Stimulated activated CD8-positive, alpha-beta memory T cell treated with anti-CD3 and anti-CD28 coated beads, Interleukin-15, amount 100 ng/mL, for 4 hours (primary cell): Measurements from ENCODE around the gene SLC2A5.
"Not testable (repeated sequence)": the region's sequence is repeated elsewhere in the genome, so short reads cannot be mapped to it uniquely, and the experiment has no call there.

Experiments
- DNase-seq, 2 donors: peaks; one replicate each; pipeline ENCODE4 v3.0.0-alpha.2; 2020; ENCODE audit warnings: low read depth in 2 of 2

SLC2A5 gene

GRCh38 chr1:9035226-9035625 is 34.2 kb downstream of the SLC2A5 start:
- DNase-seq: no peak

- no peak for DNase-seq
Measured at GRCh38 chr1:9033363-9033762, 36.1 kb downstream of the SLC2A5 start.

DNA sequence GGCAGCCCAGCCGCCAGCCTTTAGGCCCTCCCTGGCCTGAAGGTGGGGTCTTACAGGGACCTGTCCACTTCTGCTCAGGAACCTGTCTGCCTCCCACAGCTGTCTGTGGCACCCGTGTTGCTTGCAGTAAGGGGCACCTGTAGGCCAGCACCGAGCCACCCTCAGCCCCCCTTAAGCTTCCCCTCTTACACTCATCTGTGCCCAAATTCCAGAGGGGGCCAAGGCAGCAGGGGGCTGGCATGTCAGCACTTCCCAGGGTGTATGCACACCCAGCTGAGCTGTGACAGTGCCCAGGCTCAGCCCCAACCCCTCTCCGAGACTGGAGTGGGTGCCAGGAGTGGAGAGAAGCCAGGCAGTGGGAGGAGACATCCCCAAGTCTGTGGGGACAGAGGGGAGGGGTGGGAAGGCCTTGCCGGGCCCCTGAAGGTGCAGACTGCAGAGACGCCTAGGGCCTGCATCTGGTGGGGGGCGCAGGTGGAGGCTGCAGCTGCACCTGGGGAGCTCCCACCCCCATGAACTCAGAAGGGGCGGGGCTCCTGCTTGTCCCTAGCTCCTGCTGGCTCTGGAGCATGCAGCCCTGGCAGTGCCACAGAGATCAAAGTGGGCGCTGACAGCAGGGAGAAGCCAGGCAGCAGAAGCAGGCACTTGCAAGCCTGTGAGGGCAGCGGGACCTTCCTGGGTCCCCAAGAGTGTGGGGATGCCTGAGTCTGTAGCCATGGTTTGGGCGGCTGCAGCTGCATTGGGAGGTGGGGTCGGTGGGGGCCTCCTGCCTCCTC is 37.8 kb downstream of the SLC2A5 start:
- no peak for DNase-seq

GRCh38 chr1:9031077-9031476 is 38.4 kb downstream of the SLC2A5 start:
- DNase-seq: not testable (repeated sequence)

DNA sequence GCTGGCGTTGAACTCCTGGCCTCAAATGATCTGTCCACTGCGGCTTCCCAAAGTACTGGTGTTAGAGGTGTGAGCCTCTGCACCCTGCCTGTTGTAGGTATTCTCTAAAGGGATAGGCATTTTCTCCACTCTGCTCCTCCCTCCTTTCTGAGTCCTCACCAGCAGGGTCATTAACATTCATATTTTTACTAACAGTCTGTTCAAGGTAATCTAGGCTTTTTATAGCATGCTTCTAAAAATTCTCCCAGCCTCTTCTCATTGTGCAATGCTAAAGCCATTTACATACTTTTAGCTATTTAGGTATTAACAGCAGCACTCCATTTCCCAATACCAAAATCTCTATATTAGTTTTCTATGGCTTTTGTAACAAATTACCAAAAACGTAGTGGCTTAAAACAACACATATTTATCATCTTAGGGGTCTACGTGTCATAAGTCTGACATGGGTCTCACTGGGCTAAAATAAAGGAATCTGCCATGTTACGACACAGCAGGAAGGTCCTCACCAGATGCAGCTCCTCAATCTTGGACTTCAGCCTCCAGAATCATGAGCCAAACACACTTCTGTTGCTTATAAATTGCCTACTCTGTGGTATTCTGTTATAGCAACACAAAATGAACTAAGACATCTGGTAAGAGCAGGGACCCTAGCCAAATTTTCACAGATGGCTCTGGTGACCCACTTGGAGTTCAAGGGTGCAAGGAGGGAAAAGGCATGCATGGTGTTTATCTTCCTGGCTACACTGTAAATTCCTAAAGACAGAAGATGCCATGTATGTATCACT is 40.3 kb downstream of the SLC2A5 start:
- DNase-seq: no peak

GRCh38 chr1:9027307-9027706 is 42.1 kb downstream of the SLC2A5 start:
- DNase-seq: no peak

DNA sequence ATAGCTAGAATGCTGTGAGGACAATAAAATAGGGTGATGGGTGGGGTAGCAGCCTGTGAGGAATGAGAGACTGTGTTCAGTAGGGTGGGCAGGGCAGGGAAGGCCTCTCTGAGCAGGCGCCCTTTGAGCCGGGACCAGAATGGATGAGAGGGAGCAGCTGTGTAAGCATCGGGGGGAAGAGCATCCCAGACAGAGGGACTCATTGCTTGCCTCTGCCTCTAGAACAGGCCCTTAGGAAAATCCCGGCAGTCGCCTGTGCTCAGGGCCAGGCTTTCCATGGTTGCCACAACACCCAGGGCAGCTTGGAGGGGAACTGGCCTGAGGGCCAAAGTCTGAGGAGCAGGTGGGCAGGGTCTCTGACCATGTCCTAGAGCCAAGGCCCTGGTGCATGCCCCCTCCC is 44.0 kb downstream of the SLC2A5 start:
- no peak for DNase-seq

- no peak for DNase-seq
Measured at GRCh38 chr1:9024837-9025236, 44.6 kb downstream of the SLC2A5 start.

- no peak for DNase-seq
Measured at GRCh38 chr1:9022773-9023172, 46.7 kb downstream of the SLC2A5 start.

DNA sequence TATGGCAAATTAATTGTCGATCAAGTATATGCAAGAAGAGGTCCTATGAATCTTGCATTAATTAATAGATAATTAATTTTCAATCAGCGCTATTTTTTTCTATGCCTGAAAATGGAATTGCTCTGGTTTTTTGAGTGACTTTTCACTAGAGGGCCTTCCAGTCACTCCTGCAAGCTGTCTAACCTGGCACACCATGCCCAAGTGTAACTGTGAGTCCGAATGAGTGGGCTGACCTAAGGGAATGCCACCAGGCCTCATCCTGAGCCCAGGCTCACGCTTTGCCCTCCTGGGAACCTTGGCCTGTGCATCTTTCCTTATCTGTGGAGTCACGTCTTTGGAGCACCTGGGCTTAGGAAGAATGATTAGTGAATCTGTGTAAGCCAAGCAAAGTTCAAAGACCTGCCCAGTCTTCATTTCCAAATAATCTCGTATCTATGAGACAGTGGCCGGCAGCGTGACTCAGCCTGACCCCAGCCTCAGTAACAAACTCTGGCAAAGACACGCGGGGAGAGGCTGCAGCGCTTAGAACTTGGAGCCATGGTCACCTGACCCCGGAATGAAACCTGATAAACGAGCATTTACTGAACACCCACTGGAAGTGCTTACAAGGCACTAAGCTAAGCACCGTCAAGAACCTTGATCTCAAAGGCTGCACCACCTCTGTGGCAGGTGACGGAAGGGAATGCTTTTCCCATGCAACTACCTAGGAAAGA is 47.3 kb downstream of the SLC2A5 start:
- not testable (repeated sequence) for DNase-seq

GRCh38 chr1:9020305-9020704 is 49.1 kb downstream of the SLC2A5 start:
- no peak for DNase-seq

DNA sequence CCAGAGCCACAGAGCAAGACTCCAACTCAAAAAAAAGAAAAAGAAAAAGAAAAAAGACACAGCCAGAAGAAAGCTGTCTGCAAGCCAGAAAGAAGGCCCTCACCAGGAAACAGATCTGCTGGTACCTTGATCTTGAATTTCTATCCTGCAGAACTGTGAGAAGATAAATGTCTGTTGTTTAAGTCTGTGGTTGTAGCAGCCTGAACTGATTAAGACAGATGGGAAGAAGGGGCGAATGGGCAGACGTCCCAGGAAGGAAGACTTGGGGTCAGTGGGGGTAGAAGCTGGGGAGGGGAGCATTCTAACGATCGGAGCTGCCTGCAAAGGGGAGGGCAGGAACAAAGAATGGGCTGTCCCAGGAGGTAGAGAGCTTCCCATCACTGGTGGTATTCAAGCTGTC is 49.5 kb downstream of the SLC2A5 start:
- DNase-seq: no peak

DNA sequence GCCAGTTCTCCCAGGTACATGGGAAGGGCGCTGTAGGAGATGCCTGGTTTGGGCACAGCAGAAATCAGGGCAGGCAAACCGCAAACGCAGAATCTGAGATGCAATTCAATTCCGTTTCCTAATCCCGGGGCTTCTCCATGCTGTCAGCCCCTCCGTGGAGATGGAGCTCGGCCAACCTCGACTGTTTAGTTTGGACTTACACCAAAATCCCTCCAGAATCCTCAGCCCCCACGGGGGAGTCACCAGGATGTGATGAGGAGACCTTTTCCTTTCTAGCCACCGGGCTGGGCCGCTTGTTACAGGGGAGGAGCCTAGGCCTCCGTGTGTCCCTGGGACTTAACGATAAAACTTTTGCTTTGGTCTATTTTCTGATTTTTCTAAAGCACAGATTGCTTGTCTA is 51.1 kb downstream of the SLC2A5 start:
- no peak for DNase-seq

DNA sequence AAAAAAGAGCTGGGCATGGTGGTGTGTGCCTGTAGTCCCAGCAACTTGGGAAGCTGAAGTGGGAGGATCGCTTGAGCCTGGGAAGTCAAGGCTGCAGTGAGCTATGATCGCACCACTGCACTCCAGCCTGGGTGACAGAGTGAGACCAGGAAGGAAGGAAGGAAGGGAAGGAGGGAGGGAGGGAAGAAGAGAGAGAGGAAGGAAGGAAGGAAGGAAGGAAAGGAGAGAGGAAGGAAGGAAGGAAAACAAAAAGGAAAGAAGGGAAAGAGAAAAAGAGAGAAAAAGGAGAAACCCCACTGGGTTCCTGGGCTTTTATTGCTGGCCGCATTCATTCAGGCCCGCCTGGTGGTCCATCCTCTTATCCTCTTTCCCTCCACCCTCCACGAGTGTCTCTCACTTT is 53.0 kb downstream of the SLC2A5 start:
- no peak for DNase-seq

GRCh38 chr1:9014475-9015375 is 54.7 kb downstream of the SLC2A5 start:
- no peak for DNase-seq

DNA sequence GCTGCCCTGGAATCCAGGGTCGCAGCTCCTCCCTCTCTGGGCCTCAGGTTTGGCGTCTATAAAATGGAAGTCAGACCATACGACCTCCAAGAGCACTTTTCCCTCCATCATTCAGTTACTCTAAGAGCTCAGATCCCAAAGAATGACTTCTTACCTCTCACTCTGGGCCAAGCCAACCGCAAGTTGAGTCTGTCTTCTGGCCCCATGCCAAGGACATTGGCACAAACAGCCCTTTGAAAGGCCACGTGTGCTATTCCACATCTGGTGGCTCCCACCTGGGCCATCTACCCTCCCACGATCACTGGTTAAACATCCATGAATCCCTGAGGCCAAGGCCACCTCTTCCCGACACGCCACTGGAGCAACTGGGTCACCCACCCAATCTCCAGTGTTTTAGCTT is 55.6 kb downstream of the SLC2A5 start:
- no peak for DNase-seq

DNA sequence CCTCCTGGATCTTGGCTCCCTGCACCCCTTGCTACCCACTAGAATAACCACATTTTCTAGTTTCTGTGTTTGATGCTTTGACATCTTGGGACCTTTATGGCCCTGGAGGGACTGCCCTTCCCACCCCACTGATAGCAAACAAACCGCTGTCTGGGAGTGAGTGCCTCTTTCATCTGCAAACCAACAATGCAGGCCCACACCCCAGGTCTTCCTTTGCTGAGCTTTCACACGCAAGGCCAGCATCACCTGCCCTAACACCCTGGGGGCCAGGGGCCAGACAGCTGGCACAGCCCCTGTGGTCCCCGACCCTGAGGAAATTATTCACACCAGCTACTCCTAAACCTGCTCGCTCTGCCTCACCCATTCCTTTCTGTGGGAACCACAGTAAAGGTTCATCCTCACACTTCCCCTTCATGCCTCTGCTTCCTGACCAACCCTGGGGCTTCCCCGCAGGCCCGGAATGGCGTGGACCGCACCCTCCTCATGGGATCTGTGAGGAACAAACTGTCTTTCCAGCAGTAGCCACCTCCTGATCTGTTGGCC is 58.6 kb downstream of the SLC2A5 start:
- DNase-seq: no peak

DNA sequence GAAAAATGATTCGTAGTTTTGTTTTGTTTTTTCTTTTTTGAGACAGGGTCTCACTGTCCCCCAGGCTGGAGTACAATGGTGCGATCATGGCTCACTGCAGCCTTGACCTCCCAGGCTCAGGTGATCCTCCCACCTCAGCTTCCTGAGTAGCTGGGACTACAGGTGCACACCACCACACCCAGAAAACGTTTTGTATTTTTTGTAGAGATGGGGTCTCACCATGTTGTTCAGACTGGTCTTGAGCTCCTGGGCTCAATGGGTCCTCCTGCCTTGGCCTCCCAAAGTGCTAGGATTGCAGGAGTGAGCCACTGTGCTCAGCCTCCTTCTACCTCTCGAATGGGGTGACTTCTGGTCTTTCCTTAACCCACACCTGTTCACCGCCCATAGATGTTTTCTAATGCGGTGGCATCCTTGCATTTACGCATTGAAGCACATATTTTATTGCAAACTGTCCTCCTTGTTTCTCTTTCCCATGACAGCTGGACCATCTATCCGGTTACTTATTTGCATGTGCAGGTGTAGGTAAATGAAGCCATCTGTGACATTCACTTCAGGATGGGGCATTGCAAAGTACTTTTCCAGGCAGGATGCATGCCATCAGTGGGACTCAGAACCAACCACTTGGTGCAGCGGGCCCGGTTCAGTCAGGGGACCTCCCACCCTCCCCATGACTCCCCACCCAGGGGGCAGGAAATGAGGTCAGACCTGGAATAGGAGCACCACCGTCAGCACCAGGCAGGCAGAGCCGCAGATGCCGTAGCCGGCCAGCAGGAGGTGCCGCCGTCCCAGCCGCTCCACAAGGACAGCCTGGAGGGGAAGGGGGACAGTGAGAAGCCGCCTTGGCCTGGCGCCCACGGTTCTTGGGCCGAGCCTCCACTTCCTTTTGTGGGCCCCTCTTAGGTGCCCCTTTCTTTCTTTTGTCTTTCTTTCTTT is 59.7 kb downstream of the SLC2A5 start:
- no peak for DNase-seq

GRCh38 chr1:9008236-9008635 is 61.2 kb downstream of the SLC2A5 start:
- no peak for DNase-seq

DNA sequence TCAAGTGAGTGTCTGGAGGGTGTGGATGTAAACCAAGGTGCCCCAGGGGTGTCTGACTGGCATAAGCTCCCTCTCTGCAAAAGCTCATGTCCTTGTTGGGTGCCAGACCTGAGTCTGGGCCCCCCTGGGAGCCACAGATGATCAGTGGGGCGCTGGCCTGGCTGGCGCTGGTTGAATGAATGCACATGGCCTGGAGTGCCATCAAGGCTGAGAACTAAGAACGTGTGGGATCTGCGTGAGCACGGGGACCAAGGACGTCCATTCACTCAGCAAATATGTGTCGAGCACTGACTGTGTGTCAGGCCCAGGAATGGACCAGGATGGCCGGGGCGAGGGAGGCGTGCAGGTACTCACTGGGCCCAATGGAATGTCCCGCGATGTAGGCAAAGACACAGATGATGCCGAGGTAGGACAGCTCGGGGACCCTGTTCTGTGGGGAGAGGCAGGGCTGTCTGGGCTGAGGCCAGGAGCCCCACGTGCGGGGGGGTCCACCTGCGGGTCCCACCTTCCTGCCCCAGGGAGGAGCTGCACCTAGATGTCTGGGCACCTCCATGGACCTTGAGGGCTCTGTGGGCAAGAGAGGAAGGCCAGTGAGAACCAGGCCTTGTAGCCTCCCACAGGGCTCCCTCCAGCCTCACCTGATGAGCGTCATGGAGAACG is 62.3 kb downstream of the SLC2A5 start:
- DNase-seq: no peak
